ENCODE results near the gene DHX9.

DNA sequence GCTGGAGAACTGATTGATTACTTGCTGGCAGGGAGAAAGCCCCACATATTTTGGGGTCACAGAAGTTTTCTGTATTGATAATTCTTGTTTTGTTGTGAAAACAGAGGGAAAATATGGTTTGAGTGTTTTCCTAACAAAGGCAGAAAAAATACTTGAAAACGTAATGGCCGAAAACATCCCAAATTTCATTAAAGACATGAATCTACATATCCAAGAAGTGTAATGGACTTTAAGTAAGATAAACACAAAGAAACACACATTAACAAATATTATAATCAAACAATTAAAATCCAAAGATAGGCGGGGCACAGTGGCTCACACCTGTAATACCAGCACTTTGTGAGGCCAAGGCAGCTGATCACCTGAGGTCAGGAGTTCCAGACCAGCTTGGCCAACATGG is 74.3 kb downstream of the DHX9 start:
- TF ChIP-seq, protein P1, sequence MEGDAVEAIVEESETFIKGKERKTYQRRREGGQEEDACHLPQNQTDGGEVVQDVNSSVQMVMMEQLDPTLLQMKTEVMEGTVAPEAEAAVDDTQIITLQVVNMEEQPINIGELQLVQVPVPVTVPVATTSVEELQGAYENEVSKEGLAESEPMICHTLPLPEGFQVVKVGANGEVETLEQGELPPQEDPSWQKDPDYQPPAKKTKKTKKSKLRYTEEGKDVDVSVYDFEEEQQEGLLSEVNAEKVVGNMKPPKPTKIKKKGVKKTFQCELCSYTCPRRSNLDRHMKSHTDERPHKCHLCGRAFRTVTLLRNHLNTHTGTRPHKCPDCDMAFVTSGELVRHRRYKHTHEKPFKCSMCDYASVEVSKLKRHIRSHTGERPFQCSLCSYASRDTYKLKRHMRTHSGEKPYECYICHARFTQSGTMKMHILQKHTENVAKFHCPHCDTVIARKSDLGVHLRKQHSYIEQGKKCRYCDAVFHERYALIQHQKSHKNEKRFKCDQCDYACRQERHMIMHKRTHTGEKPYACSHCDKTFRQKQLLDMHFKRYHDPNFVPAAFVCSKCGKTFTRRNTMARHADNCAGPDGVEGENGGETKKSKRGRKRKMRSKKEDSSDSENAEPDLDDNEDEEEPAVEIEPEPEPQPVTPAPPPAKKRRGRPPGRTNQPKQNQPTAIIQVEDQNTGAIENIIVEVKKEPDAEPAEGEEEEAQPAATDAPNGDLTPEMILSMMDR (conservative IDR thresholded peaks at IDR 0.05; ENCODE audit: low read depth, low read length), result no peak
- no peak for TF ChIP-seq EZH2 (IDR thresholded peaks at IDR 0.05; ENCODE audit: borderline replicate concordance, low read depth, low read length, poor library complexity, severe bottlenecking)
